ENCODE measurements around the gene TBC1D16.

DNA sequence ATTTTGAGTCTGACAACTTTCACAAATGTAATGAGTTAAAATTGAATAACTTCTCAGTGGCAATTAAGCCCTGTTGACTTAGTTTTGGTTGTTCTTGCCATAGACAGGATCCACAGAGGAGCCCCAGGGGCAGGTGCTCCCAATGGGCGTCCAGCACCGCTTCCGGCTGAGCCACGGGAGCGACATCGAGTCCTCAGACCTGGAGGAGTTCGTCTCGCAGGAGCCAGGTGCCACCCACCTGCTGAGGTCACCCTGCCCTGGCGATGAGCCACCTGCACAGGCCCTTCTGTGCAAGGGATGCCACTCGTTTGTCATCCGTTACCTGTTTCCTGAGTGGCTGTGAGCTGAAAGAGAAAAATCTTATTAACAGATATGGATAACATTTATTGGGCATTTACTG is 11.5 kb upstream of the TBC1D16 start:
- no peak for TF ChIP-seq EZH2 (IDR thresholded peaks at IDR 0.05; ENCODE audit: insufficient read depth, poor library complexity, severe bottlenecking)
- TF ChIP-seq EZH2phosphoT487 (IDR thresholded peaks at IDR 0.05; ENCODE audit: insufficient read depth, low read depth) = no peak

Data from GM23248 (cell line).